ENCODE measurements around the gene MRLN. TPM values are rescaled to one million over a fixed set of nuclear protein-coding genes. Genes with fewer than 3 reads are reported as not detected.

MRLN gene
- total and polyA plus RNA-seq, 2 of the 8 experiments (the other 6 are each of a cell fraction or from before 2014, with no cell fraction given), result 0.21 TPM; not detected in 1

DNA sequence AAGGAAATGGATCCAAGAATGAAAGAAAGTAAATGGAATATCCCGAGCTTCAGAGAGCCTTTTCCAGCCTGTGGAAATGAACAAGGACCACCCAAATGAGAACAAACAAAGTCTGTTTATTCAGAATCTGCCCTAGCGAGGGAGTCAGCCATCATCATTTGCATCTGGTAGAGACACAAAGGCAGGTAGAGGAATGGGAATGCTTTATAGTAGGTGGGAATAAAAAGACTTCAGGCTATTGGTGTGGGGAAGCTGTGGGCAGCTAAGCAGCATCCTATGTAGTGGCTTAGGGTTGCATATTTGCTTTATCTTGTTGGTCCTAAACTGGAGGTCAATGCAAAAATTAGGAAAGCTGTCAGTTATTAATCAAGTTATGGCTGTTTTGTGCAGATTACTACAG lies 9.2 kb upstream of the MRLN start:
- no peak overlapping the region for H2AFZ ChIP-seq (ENCODE audit: low read length)
- no peak for TF ChIP-seq CEBPB (IDR thresholded peaks at IDR 0.05; ENCODE audit: low read depth, low read length)
- TF ChIP-seq SP1 (IDR thresholded peaks at IDR 0.05; ENCODE audit: low read depth, low read length), result no peak
- no peak for TF ChIP-seq KDM1A (IDR thresholded peaks at IDR 0.05; ENCODE audit: borderline replicate concordance, low read length)
- no peak for TF ChIP-seq YY1 (IDR thresholded peaks at IDR 0.05; ENCODE audit: low read depth, low read length)
- no peak for TF ChIP-seq SUZ12 (IDR thresholded peaks at IDR 0.05; ENCODE audit: low read length)
- no peak for TF ChIP-seq JUND (IDR thresholded peaks at IDR 0.05; ENCODE audit: low read length)
- no peak for TF ChIP-seq POLR2AphosphoS5 (IDR thresholded peaks at IDR 0.05; ENCODE audit: low read depth, low read length)
- no peak for TF ChIP-seq FOSL1 (IDR thresholded peaks at IDR 0.05; ENCODE audit: insufficient read depth, low read depth, low read length)
- TF ChIP-seq TAF7 (optimal IDR thresholded peaks at IDR 0.05; ENCODE audit: borderline replicate concordance, low read depth, low read length), result no peak
- no peak for TF ChIP-seq SRF (IDR thresholded peaks at IDR 0.05; ENCODE audit: low read depth, low read length)
- H3K79me1 ChIP-seq (ENCODE audit: low read depth, low read length), result no peaks in the 10 kb centered on the region
- H2BK15ac ChIP-seq (ENCODE audit: low read length), result no peak overlapping the region
- no peak overlapping the region for H2BK120ac ChIP-seq (replicated peaks; ENCODE audit: low read depth, low read length)
- H3K4me3 ChIP-seq (ENCODE audit: extremely low read depth in 1 of 4, insufficient read depth in 2 of 4, low read depth in 3 of 4, low read length in 4 of 4), result no peak overlapping the region
- peaks cover 2 to 7% of the 10 kb centered on the region in 2 experiments; a peak in 2 of 4 replicates for H3K9me3 ChIP-seq (ENCODE audit: insufficient read depth in 2 of 2, low read depth in 1 of 2, low read length in 1 of 2)
- no peak overlapping the region for H3K9ac ChIP-seq (replicated peaks in 1 of 4; ENCODE audit: extremely low read depth in 1 of 4, low read depth in 3 of 4, low read length in 3 of 4)
- WGBS, 2 experiments (ENCODE audit: extremely low coverage in 1 of 2, insufficient coverage in 1 of 2, insufficient read length in 1 of 2, insufficient replicate concordance in 2 of 2, low coverage in 1 of 2, low lambda C conversion rate in 2 of 2, missing lambda C conversion rate in 1 of 2), result 63% methylated on average over 2 of the region's 2 CpGs; no CpG with 5 or more reads in 1 of the 2 experiments
- no peak overlapping the region for H3K56ac ChIP-seq (replicated peaks; ENCODE audit: insufficient read length, low read depth, low read length)
- no peaks in the 10 kb centered on the region for H3K27me3 ChIP-seq (replicated peaks in 1 of 4; ENCODE audit: control insufficient read depth in 3 of 4, extremely low read depth in 1 of 4, insufficient read depth in 3 of 4, low read length in 3 of 4)
- H3K4me2 ChIP-seq (ENCODE audit: insufficient read depth in 1 of 2, low read depth in 2 of 2, low read length in 2 of 2), result no peak overlapping the region
- no peaks in the 10 kb centered on the region for H3K23me2 ChIP-seq (ENCODE audit: low read depth, low read length)
- H4K8ac ChIP-seq (ENCODE audit: extremely low read depth, insufficient read depth, low read length), result no peak overlapping the region
- H2BK5ac ChIP-seq (ENCODE audit: low read depth, low read length), result no peak overlapping the region
- H2BK12ac ChIP-seq (ENCODE audit: low read depth, low read length), result no peak overlapping the region
- no peak overlapping the region for H2AK5ac ChIP-seq (ENCODE audit: low read depth, low read length)
- no peak overlapping the region for H2BK20ac ChIP-seq (ENCODE audit: low read length)
- no peaks in the 10 kb centered on the region for H3K79me2 ChIP-seq (ENCODE audit: control insufficient read depth in 1 of 2, insufficient read depth in 2 of 2, low read length in 2 of 2)
- H4K20me1 ChIP-seq (replicated peaks in 1 of 2; ENCODE audit: control insufficient read depth in 1 of 2, insufficient read depth in 2 of 2, low read length in 2 of 2), result no peaks in the 10 kb centered on the region
- no peaks in the 10 kb centered on the region for H3K36me3 ChIP-seq (ENCODE audit: control insufficient read depth in 2 of 4, insufficient read depth in 4 of 4, low read length in 3 of 4)
- no peaks in the 10 kb centered on the region for H3K4me1 ChIP-seq (replicated peaks in 1 of 4; ENCODE audit: control insufficient read depth in 3 of 4, insufficient read depth in 4 of 4, low read length in 3 of 4)
- no peak overlapping the region for H3K18ac ChIP-seq (ENCODE audit: extremely low read depth, low read length)
- no peak overlapping the region for H3K27ac ChIP-seq (ENCODE audit: low read depth, low read length)
- DNase-seq (ENCODE audit: low read depth in 1 of 2, low spot score in 2 of 2) (no peak), FAIRE-seq (no peak)
- no peak overlapping the region for H4K91ac ChIP-seq (replicated peaks; ENCODE audit: insufficient read length, low read length)
- H3K4ac ChIP-seq (replicated peaks; ENCODE audit: insufficient read length, low read depth, low read length), result no peak overlapping the region
- H3K23ac ChIP-seq (ENCODE audit: insufficient read length), result no peak overlapping the region
- ChIA-PET CTCF (ENCODE audit: partially characterized antibody) (no interaction called here), POLR2A (ENCODE audit: partially characterized antibody) (no interaction called here)
- no peak overlapping the region for H4K5ac ChIP-seq (ENCODE audit: insufficient read length, low read depth, low read length)
- H3K14ac ChIP-seq (ENCODE audit: insufficient read length), result no peak overlapping the region

Measured in H1 (cell line).